HFF-Myc (cell line): Measurements from ENCODE around the gene RSRC1.
A peak's percentile ranks its signal among the peaks of the same experiment; 100 is the strongest.
"Not testable (repeated sequence)": the region's sequence is repeated elsewhere in the genome, so short reads cannot be mapped to it uniquely, and the experiment has no call there.

Experiments
- DNase-seq: peaks from one replicate; pipeline ENCODE4 v3.0.0-alpha.2; 2011; ENCODE audit warnings: low read depth; ENCODE audit errors: extremely low read depth
- H3K4me3 ChIP-seq: replicated peaks from 2 replicates; pipeline ENCODE4 v1.5.1; 2011; ENCODE audit warnings: low read depth, mild to moderate bottlenecking, control low read depth, low read length
- CTCF ChIP-seq: IDR thresholded peaks from 2 replicates; pipeline ENCODE4 v1.5.1; 2012; ENCODE audit warnings: mild to moderate bottlenecking, low read depth, low read length, control low read depth; ENCODE audit errors: missing control alignments

The RSRC1 gene

GRCh38 chr3:158110658-158111018 is 749 bp downstream of the RSRC1 start:
- no peak for TF ChIP-seq CTCF

GRCh38 chr3:158111861-158112260 is 2.0 kb downstream of the RSRC1 start:
- TF ChIP-seq CTCF, result no peak

More at GRCh38 chr3:158110658-158111018, 749 bp downstream of the RSRC1 start:
- H3K4me3 ChIP-seq, result peak overlapping the region; percentile 66
- no peak for DNase-seq

GRCh38 chr3:158113595-158113994 is 3.7 kb downstream of the RSRC1 start:
- DNase-seq, H3K4me3 ChIP-seq: not testable (repeated sequence)

More at GRCh38 chr3:158111861-158112260, 2.0 kb downstream of the RSRC1 start:
- no peak for DNase-seq
- no peak overlapping the region for H3K4me3 ChIP-seq

- no peak for TF ChIP-seq CTCF
- no peak overlapping the region for H3K4me3 ChIP-seq
- no peak for DNase-seq
These were observed 10.4 kb downstream of the RSRC1 start for GRCh38 chr3:158120330-158120729.

- H3K4me3 ChIP-seq, result no peak overlapping the region
- no peak for TF ChIP-seq CTCF
- no peak for DNase-seq
These were observed 11.4 kb downstream of the RSRC1 start for GRCh38 chr3:158121295-158121694.

- DNase-seq, H3K4me3 ChIP-seq: not testable (repeated sequence)
These were observed 12.8 kb downstream of the RSRC1 start for GRCh38 chr3:158122721-158123120.

- DNase-seq, result no peak
- no peak overlapping the region for H3K4me3 ChIP-seq
- no peak for TF ChIP-seq CTCF
These were observed 17.6 kb downstream of the RSRC1 start for GRCh38 chr3:158127250-158128219.

GRCh38 chr3:158128755-158129154 is 18.9 kb downstream of the RSRC1 start:
- TF ChIP-seq CTCF, result no peak
- no peak overlapping the region for H3K4me3 ChIP-seq
- DNase-seq, result no peak
